Prostate gland (tissue), 2 donors: ENCODE measurements around the gene TNFAIP2. TPM values are rescaled to one million over a fixed set of nuclear protein-coding genes. Genes with fewer than 3 reads are reported as not detected.
A peak's percentile ranks its signal among the peaks of the same experiment; 100 is the strongest.

Source experiments
- DNase-seq: peaks from one replicate; pipeline ENCODE4 v3.0.0-alpha.2; 2019; ENCODE audit warnings: low spot score
- H3K27ac ChIP-seq, 2 donors: fragments of 200-600 bp; sonication (generic); 2 replicates each; pipeline ENCODE4 v1.5.1; 2017 to 2019
- H3K27me3 ChIP-seq: fragments of 200-600 bp; sonication (generic); replicated peaks from 2 replicates; pipeline ENCODE4 v1.5.1; 2019; ENCODE audit not compliant: insufficient read depth
- H3K36me3 ChIP-seq, 2 donors: fragments of 200-600 bp; sonication (generic); 1 replicate in 1 of 2; 2 replicates in 1 of 2; pipeline versions ENCODE4 v1.5.1 to v1.8.1; 2017 to 2019
- H3K4me1 ChIP-seq: fragments of 200-600 bp; sonication (generic); replicated peaks from 2 replicates; pipeline ENCODE4 v1.5.1; 2019
- H3K4me3 ChIP-seq, 2 donors: fragments of 200-600 bp; sonication (generic); 2 replicates each; pipeline ENCODE4 v1.5.1; 2017 to 2019
- H3K9me3 ChIP-seq: fragments of 200-600 bp; sonication (generic); 2 replicates; pipeline ENCODE4 v1.5.1; 2017
- POLR2A ChIP-seq: fragments of 450-650 bp; IDR thresholded peaks from one replicate; pipeline ENCODE4 v1.6.1; 2016; ENCODE audit warnings: antibody characterized with exemption, mild to moderate bottlenecking
- POLR2AphosphoS5 ChIP-seq: sonication (generic); formaldehyde crosslinking; IDR thresholded peaks from one replicate; pipeline ENCODE4 v1.6.1; 2017; ENCODE audit warnings: antibody characterized with exemption
- WGBS: methylation state at CpG from one replicate; pipeline ENCODE4 v1.1.5; 2018; 5-methylcytosine and 5-hydroxymethylcytosine counted together
- intact Hi-C: fragments of 100-400 bp; cut with DNase I; formaldehyde crosslinking; loops from one replicate; pipeline ENCODE4 v1.14.2; 2022
- total RNA-seq, 2 donors: library from RNA; depleted of rRNA; stranded (reverse); fragments of >200 nt; gene quantifications; one replicate each; pipeline ENCODE4 v1.1.0, GENCODE V29; 2016
- TF ChIP-seq, protein P1 (sequence below), 4 experiments: fragments of 200-600 bp in 2 of 4; fragments of 450-650 bp in 2 of 4; sonication (generic) in 2 of 4; IDR thresholded peaks; 1 replicate in 3 of 4; 2 replicates in 1 of 4; pipeline ENCODE4 v1.5.1; 2016 to 2019; ENCODE audit warnings: antibody characterized with exemption in 4 of 4, mild to moderate bottlenecking in 2 of 4, moderate library complexity in 2 of 4

Gene TNFAIP2
- total RNA-seq, 2 donors from 2014 or later: 36.5 to 46.4 TPM

DNA sequence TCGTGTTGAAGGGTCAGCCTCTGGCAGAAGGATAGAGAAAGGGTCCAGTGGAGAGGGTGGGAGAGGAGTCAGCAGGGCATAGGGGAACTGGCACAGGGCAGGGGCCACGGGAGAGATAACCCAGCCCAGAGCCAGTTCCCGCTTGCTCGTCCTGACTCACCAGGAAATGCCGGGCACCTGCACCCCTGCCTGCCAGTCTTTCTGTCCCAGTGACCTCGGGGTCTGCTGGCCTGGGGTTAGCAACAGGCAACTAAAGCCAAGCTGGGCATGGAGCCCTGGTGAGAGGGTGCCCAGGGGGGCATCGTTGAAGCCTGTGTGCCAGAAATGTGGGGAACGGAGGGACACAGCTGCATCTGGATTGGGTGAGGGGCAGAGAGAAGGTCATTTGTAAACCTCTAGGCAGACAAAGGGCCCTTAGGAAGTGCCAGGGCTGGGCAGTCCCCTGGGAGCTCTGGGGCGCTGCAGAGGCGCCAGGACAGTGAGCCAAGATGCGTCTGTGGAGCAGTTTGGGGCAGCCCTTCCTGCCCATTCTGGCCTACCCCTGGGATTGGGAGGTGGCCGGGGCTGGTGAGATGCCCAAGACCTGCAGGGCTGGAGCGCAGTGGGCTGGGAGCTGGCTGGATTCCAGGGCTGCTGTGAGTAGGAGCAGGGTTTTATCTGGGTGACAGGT, 5.5 kb downstream of the TNFAIP2 start:
- DNase-seq: no peak
- H3K4me1 ChIP-seq: peaks cover 4% of the 10 kb centered on the region
- 63% methylated on average over 13 of the region's 13 CpGs for WGBS
- no peak overlapping the region for H3K4me3 ChIP-seq
- no peak overlapping the region for H3K27ac ChIP-seq
- no peak for TF ChIP-seq POLR2A
- TF ChIP-seq, protein P1, sequence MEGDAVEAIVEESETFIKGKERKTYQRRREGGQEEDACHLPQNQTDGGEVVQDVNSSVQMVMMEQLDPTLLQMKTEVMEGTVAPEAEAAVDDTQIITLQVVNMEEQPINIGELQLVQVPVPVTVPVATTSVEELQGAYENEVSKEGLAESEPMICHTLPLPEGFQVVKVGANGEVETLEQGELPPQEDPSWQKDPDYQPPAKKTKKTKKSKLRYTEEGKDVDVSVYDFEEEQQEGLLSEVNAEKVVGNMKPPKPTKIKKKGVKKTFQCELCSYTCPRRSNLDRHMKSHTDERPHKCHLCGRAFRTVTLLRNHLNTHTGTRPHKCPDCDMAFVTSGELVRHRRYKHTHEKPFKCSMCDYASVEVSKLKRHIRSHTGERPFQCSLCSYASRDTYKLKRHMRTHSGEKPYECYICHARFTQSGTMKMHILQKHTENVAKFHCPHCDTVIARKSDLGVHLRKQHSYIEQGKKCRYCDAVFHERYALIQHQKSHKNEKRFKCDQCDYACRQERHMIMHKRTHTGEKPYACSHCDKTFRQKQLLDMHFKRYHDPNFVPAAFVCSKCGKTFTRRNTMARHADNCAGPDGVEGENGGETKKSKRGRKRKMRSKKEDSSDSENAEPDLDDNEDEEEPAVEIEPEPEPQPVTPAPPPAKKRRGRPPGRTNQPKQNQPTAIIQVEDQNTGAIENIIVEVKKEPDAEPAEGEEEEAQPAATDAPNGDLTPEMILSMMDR (IDR thresholded peaks at IDR 0.05): no peak
- TF ChIP-seq POLR2AphosphoS5: no peak
- H3K27me3 ChIP-seq: no peaks in the 10 kb centered on the region
- intact Hi-C loops: no loop called here
- H3K36me3 ChIP-seq: no peaks in the 10 kb centered on the region
- no peaks in the 10 kb centered on the region for H3K9me3 ChIP-seq

DNA sequence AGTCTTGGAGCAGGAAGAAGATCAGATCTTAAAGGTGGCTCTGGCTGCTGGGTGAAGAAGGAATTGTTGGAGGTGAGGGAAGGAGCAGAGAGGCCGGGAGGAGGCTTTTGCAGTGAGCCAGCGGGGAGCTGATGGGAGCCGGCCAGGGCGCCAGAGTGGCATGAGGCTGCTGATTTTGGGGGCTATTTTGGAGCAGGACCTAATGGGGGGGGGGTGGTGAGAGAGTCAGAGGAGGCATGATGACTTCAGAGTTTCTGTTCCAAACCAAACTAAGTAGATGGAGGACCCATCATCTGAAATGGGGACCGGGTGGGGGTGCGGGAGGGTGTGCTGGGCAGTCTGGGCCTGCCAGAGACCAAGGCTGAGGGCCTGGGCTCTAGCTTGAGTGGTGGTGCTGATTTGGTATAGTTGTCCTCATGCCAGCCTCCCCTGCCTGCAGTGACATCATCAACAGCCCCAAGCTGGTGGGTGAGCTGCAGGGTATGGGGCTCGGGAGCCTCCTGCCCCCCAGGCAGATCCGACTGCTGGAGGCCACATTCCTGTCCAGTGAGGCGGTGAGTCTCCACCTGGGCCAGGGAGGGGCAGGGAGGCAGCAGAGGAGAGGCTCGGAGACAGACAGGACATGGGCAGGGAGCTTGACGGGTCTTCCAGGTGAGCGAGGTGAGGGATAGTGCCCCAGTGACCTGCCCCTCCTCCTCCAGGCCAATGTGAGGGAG, 6.2 kb downstream of the TNFAIP2 start:
- H3K27ac ChIP-seq: no peak overlapping the region
- 72% methylated on average over 12 of the region's 12 CpGs for WGBS
- H3K4me1 ChIP-seq: peaks cover 4% of the 10 kb centered on the region
- DNase-seq: no peak
- no peaks in the 10 kb centered on the region for H3K27me3 ChIP-seq
- TF ChIP-seq POLR2AphosphoS5: no peak
- TF ChIP-seq, protein P1 (IDR thresholded peaks at IDR 0.05): no peak
- no peak for TF ChIP-seq POLR2A
- intact Hi-C loops: no loop called here
- no peak overlapping the region for H3K4me3 ChIP-seq
- H3K36me3 ChIP-seq: no peaks in the 10 kb centered on the region
- no peaks in the 10 kb centered on the region for H3K9me3 ChIP-seq

DNA sequence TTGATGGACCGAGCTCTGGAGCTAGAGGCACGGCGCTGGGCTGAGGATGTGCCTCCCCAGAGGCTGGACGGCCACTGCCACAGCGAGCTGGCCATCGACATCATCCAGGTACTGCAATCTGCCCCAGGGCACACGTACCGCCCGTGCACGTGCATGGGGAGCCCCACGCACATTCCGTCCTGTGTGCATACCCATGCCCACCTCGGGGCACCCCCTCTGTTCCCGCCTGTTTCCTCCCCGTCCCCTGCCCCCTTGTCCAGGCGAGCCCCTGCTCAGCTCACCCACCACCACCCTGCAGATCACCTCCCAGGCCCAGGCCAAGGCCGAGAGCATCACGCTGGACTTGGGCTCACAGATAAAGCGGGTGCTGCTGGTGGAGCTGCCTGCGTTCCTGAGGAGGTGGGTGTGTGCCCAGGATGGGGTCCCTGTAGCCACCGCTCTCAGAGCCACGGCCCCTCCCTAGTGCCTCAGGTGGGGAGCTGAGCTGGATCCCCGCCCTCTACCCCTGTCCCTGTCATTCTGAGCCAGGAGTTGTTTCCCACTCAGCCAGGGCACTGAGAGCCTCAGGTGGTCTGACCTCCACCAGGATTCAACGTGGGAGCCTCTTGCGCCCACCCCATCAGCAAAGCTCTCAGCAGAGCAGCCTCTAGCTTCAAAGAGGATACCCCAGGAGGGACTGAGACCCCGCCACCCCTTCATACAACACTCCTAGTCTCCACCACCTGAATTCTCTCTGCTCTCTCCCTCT, 6.9 kb downstream of the TNFAIP2 start:
- TF ChIP-seq POLR2A (no peak), POLR2AphosphoS5 (no peak)
- TF ChIP-seq, protein P1 (IDR thresholded peaks at IDR 0.05): no peak
- WGBS: 85% methylated on average over 26 of the region's 26 CpGs
- peaks cover 4% of the 10 kb centered on the region for H3K4me1 ChIP-seq
- H3K9me3 ChIP-seq: no peaks in the 10 kb centered on the region
- intact Hi-C loops: no loop called here
- H3K36me3 ChIP-seq: no peaks in the 10 kb centered on the region
- no peak overlapping the region for H3K4me3 ChIP-seq
- no peaks in the 10 kb centered on the region for H3K27me3 ChIP-seq
- H3K27ac ChIP-seq: peak overlapping the region; percentile 42 to 74
- no peak for DNase-seq

DNA sequence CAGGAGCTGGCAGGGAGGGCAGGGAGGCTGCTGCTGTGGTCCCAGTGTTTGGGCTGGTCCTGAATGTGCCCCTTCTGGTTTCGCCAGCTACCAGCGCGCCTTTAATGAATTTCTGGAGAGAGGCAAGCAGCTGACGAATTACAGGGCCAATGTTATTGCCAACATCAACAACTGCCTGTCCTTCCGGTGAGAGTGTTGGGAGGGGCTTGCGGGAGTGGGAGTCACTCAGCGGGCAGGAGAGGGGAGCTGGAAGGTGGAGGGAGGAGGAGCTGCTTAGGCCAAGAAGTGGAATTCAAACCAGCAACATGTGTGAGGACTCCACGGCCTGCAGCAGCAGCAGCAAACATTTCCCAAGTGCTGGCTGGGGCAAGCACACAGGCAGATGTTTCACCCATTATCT, 7.7 kb downstream of the TNFAIP2 start:
- H3K36me3 ChIP-seq: no peaks in the 10 kb centered on the region
- TF ChIP-seq, protein P1 (IDR thresholded peaks at IDR 0.05): no peak
- TF ChIP-seq POLR2AphosphoS5 (peak; percentile 93), POLR2A (no peak)
- intact Hi-C loops: no loop called here
- WGBS: 16% methylated on average over 5 of the region's 8 CpGs
- no peaks in the 10 kb centered on the region for H3K9me3 ChIP-seq
- DNase-seq: peak; percentile 84
- H3K4me3 ChIP-seq: no peak overlapping the region
- peak overlapping the region; percentile 42 to 74 for H3K27ac ChIP-seq
- no peaks in the 10 kb centered on the region for H3K27me3 ChIP-seq
- H3K4me1 ChIP-seq: peaks cover 4% of the 10 kb centered on the region
